ENCODE data around the gene BOD1L1. TPM values are rescaled to one million over a fixed set of nuclear protein-coding genes. Genes with fewer than 3 reads are reported as not detected.

Gene BOD1L1
- total and polyA plus RNA-seq, 8 donors, result 6.5 to 18.4 (median 10.7) TPM

DNA sequence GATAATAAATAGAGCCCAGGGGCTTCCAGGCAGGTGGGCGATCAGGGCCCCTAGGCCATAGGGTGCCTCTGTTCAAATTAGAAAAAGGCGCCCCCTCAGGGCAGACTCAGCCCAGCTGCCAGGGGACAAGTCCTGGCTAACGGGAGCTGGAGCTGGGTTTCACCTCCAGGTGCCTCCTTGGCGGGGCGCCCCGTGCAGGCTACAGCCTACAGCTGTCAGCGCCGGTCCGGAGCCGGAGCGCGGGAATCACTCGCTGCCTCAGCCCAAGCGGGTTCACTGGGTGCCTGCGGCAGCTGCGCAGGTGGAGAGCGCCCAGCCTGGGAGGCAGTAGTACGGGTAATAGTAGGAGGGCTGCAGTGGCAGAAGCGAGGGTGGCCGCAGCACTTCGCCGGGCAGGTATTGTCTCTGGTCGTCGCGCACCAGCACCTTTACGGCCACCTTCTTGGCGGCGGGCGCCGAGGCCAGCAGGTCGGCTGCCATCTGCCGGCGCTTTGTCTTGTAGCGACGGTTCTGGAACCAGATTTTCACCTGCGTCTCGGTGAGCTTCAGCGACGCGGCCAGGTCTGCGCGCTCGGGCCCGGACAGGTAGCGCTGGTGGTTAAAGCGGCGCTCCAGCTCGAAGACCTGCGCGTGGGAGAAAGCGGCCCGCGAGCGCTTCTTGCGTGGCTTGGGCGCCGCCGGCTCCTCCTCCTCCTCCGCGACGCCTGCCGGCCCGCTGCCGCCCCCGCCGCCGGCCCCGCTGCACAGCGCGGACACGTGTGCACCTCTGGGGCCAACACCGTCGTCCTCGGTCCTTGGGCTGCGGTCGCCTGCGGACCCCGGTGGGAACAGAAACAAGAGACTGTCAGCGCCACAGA is 85.6 kb downstream of the BOD1L1 start:
- Histone ChIP-seq H3K4me3 (peak overlapping the region in 2 of 4 donors; percentile 13 to 15), H3K4me1 (peaks cover 0 to 14% (median 9%) of the 10 kb centered on the region in 3 donors), H3K27ac (no peak overlapping the region), H3K36me3 (no peaks in the 10 kb centered on the region), H3K9me3 (no peaks in the 10 kb centered on the region), H3K27me3 (peaks cover 0 to 77% (median 13%) of the 10 kb centered on the region in 4 donors)
- intact Hi-C loops (cut with DNase I), result loop anchor here in 1 of 3 donors (5.0 kb wide), 2 partner anchors 690 to 815 kb away; no protein-coding TSS in a partner anchor
- WGBS, 2 donors, result 4 to 5% methylated on average over 52 to 79 of the region's 79 CpGs
- DNase-seq (peak; percentile 40 to 84 (median 54)), FAIRE-seq (no peak), ATAC-seq (peak; percentile 35 to 73 (median 63))
- TF ChIP-seq, protein P1, sequence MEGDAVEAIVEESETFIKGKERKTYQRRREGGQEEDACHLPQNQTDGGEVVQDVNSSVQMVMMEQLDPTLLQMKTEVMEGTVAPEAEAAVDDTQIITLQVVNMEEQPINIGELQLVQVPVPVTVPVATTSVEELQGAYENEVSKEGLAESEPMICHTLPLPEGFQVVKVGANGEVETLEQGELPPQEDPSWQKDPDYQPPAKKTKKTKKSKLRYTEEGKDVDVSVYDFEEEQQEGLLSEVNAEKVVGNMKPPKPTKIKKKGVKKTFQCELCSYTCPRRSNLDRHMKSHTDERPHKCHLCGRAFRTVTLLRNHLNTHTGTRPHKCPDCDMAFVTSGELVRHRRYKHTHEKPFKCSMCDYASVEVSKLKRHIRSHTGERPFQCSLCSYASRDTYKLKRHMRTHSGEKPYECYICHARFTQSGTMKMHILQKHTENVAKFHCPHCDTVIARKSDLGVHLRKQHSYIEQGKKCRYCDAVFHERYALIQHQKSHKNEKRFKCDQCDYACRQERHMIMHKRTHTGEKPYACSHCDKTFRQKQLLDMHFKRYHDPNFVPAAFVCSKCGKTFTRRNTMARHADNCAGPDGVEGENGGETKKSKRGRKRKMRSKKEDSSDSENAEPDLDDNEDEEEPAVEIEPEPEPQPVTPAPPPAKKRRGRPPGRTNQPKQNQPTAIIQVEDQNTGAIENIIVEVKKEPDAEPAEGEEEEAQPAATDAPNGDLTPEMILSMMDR (IDR thresholded peaks at IDR 0.05), result peak in 1 of 4 donors; percentile 16

DNA sequence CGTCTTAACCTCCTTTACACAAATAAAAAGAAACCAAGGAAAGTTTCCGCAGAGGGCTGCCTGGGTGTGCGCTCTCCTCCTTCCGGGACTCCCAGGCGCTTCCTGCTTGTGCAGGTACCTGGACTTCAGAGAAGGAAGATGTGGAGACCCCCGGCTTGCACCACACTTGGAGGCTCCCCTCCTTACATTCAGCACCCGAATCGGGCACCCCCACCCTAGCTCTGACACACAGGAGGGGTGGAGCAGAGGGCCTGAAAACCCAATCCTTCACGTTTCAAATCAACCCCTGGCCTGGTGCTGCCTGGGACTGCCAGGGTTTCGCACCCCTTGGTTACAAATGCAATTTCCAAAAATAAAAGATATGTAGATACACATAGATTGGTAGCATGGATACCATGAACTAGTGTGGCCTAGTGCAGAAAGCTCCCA is 86.3 kb downstream of the BOD1L1 start:
- intact Hi-C loops (cut with DNase I), result loop anchor here in 1 of 3 donors (5.0 kb wide), 2 partner anchors 689 to 814 kb away; no protein-coding TSS in a partner anchor
- WGBS, 2 donors, result 43 to 47% methylated on average over 10 of the region's 10 CpGs
- Histone ChIP-seq H3K27ac (no peak overlapping the region), H3K4me3 (no peak overlapping the region), H3K9me3 (no peaks in the 10 kb centered on the region), H3K36me3 (no peaks in the 10 kb centered on the region), H3K4me1 (peaks cover 0 to 14% (median 9%) of the 10 kb centered on the region in 3 donors), H3K27me3 (peaks cover 0 to 76% (median 12%) of the 10 kb centered on the region in 4 donors)
- FAIRE-seq, result no peak
- ATAC-seq, result no peak
- TF ChIP-seq, protein P1 (IDR thresholded peaks at IDR 0.05), result no peak
- no peak for DNase-seq

DNA sequence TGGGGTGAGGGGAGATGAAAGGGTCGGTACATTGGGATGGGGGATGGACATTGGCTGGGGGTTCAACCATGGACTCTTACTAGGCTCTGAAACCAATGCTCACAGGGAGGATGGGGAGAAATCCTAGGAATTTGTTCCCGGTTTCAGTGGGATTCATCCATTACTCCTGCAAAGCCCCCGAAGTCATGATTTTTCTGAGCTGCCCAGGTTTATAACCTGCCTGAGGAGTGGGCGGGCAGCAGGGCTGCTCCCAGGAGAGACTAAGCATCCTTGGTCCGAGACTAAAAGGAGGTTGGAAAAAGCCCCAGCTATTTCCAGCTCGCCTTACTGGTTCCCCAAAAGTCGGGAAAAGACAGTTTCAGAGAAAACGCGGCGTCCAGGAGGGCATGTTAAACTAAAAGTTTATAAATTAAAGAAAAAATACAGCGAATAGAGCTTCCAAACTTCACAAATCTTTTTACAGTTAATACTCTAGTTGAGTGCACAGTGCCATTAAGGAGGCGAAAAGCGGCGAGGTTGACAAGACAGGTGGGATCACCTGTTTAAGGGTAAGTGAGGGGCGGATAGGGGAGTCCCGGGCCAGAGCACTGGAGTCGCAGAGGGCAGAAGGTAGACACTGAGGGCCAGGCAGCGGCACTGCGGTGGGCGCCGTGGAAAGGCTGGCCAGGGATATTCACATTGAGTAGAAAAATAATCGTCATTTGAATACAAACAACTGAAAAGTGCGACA is 86.9 kb downstream of the BOD1L1 start:
- peaks cover 0 to 70% (median 7%) of the 10 kb centered on the region in 4 donors for H3K27me3 ChIP-seq
- DNase-seq (no peak), ATAC-seq (no peak), FAIRE-seq (no peak)
- H3K4me1 ChIP-seq, result peaks cover 0 to 14% (median 9%) of the 10 kb centered on the region in 3 donors
- H3K4me3 ChIP-seq, result no peak overlapping the region
- H3K9me3 ChIP-seq, result no peaks in the 10 kb centered on the region
- WGBS, 2 donors, result 21 to 22% methylated on average over 23 of the region's 23 CpGs
- H3K36me3 ChIP-seq, result no peaks in the 10 kb centered on the region
- TF ChIP-seq, protein P1 (IDR thresholded peaks at IDR 0.05), result no peak
- H3K27ac ChIP-seq, result no peak overlapping the region
- intact Hi-C loops (cut with DNase I), result loop anchor here in 1 of 3 donors (5.0 kb wide), 2 partner anchors 688 to 813 kb away; no protein-coding TSS in a partner anchor

DNA sequence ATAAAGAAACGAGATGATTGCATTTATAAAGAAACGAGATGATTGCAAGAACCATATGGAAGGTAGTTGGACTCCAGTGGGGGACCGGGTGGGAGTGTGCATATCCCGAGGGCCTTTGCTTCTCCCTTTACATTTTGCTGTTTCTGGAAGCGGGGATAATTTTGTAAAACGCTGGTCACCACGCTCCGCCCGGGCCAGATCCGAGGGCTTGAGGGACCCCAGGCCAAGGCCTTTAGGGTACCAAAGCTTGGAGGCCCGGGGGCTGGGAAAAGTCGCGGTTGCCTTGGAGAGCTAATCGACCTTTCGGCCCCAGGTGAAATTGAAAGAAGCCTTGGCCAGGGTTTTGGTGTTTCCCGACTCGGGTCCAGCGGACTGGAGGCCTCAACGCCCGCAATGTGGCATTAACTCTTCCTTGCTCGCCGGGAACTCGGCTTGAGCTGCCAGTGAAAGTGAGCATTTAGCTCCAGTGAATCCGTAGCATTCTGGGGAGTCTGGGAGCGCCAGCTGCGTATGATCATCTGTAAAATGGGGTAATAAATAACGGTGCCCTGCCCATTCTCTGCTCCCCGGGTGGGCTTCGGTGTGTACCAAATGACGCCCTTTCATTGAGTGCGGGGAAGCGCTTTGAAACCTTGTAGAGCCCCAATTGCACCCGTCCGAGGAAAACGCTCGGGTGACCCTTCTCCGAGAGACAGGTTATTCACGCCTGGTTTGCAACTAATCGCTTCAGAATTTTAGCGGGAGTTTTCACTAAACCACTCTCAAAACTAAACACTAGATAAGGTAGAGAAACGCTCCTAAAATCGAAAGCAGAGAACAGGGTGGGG is 87.7 kb downstream of the BOD1L1 start:
- FAIRE-seq (no peak), ATAC-seq (no peak), DNase-seq (no peak)
- TF ChIP-seq, protein P1 (IDR thresholded peaks at IDR 0.05), result no peak
- Histone ChIP-seq H3K36me3 (no peaks in the 10 kb centered on the region), H3K9me3 (no peaks in the 10 kb centered on the region), H3K4me1 (peaks cover 0 to 7% (median 6%) of the 10 kb centered on the region in 3 donors), H3K27ac (no peak overlapping the region), H3K4me3 (no peak overlapping the region), H3K27me3 (peaks cover 0 to 64% (median 6%) of the 10 kb centered on the region in 4 donors)
- WGBS, 2 donors, result 10 to 11% methylated on average over 42 of the region's 42 CpGs
- intact Hi-C loops (cut with DNase I), result loop anchor here in 2 of 3 donors (5.0 to 10.0 kb wide), 3 partner anchors 688 to 813 kb away; no protein-coding TSS in a partner anchor

Measured in pancreas (tissue), 10 donors.